GM12875 (cell line): ENCODE results near the gene PLCB2.

Experiments
- H3K4me3 ChIP-seq: one replicate; pipeline ENCODE4 v1.5.1; 2011; ENCODE audit warnings: low read depth, low read length, control low read depth
- CTCF ChIP-seq: IDR thresholded peaks from 2 replicates; pipeline ENCODE4 v1.5.1; 2011; ENCODE audit warnings: low read depth, mild to moderate bottlenecking, control low read depth, inconsistent platforms, low read length, moderate library complexity, borderline replicate concordance; ENCODE audit not compliant: insufficient read depth

Gene PLCB2

DNA sequence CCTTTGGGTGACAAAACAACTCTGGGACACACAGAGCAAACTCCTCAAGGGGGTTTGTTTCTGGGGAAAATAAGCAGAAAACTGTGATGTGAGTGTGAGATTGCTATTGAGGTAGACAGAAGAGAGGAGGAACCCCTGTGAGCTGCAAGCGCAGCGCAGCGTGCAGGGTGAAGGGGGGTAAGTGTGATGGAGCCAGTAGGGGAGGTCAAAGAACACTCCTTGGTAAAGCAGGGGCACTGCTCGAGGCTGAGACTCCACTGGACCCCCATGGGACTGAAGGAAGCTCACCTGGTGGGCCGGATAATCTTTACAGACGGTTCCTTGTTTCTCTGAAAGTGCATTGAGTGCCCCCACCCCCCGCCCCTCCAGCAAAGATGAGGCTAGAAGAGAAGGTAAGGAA lies 23.3 kb upstream of the PLCB2 start:
- no peak for TF ChIP-seq CTCF
- no peak overlapping the region for H3K4me3 ChIP-seq

DNA sequence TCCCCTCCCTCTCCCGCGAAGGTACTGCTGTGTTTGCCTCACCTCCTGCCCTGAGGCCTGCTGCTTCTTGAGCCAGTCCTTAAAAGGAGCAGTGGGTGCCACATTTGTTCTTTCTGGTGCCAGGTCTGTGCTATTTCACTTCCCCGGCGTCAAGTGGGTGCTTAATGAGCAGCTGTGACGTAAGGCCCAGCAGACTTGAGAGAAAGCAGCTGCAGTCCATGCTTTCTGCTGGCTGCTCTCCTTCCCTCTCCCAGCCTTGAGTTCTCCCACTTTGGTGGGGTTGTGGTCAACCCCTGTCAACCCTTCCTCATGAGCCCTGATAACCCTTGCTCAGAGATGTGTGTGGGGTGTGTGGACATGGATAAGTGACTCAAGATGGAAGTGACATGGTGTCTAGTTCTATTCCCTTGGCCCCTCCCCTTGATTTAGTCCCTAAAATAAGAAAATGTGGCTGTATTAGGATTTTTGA lies 22.7 kb upstream of the PLCB2 start:
- H3K4me3 ChIP-seq = no peak overlapping the region
- no peak for TF ChIP-seq CTCF

DNA sequence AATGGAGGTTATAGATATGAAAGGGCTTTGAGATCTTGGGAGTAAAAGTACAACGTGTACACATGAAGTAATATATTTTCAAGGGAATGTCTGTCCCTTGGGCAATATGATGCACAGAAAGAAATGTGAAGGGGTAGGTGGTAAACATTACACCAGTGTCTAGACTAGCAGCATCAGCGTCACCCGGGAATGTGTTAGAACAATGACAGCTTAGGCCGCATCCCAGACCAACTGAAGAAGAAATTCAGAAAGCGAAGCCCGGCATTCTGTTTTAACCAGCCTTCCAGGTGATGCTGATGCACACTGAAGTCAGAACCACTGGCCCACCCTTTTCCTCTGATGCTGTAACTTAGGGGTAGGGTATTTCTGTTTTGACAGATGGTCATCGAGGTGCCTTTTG lies 22.1 kb upstream of the PLCB2 start:
- no peak overlapping the region for H3K4me3 ChIP-seq
- no peak for TF ChIP-seq CTCF

GRCh38 chr15:40328751-40329150 lies 21.0 kb upstream of the PLCB2 start:
- no peak overlapping the region for H3K4me3 ChIP-seq
- TF ChIP-seq CTCF = no peak

- TF ChIP-seq CTCF = no peak
These were observed 20.4 kb upstream of the PLCB2 start for GRCh38 chr15:40328176-40328575.

DNA sequence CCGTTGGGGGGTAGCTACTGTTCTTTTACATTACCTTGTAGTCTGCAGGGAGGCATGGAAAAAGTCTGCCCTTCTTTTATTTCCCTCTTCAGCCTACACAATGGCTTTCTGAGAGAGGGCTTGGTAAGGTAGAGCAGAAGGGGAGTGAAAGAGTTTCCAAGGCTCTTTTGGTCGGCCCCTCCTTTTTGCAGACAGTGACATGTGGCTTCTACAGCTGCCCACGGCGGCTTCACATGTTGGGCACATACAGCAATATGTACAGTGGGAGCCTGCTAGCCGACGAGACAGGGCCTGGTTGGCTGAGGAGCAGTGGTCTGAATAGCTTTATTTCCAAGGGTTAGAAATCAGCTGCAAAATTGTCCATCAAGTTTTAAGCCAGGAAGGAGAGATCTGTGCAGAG lies 19.7 kb upstream of the PLCB2 start:
- no peak for TF ChIP-seq CTCF
- H3K4me3 ChIP-seq = no peak overlapping the region

More at GRCh38 chr15:40328176-40328575, 20.4 kb upstream of the PLCB2 start:
- no peak overlapping the region for H3K4me3 ChIP-seq

DNA sequence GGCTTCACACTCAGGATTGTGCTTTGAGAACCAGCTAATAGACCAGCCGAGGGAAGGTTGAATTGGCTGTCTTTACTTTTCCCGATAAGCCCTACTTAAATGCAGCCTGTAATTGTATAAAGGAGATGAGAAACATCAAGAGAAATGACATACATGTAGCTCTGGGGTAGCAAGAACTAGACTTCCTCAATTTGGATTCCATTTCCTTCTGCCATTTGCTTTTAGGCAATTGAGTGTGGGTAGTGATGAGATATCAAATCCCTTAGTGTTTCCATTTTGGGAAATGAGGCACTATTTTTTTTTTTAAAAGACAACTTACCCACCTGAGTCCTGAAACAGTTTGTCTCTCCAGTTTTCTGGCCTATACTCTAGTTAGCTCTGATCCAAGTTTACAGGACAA lies 18.0 kb upstream of the PLCB2 start:
- no peak for TF ChIP-seq CTCF
- H3K4me3 ChIP-seq = no peak overlapping the region
